Smooth muscle cell (in vitro differentiated cells): ENCODE results near the gene EPAS1. TPM values are rescaled to one million over a fixed set of nuclear protein-coding genes. Genes with fewer than 3 reads are reported as not detected.
"Not testable (repeated sequence)": the region's sequence is repeated elsewhere in the genome, so short reads cannot be mapped to it uniquely, and the experiment has no call there.

Experiments
- DNase-seq: peaks from one replicate; lab custom pipeline; 2025; ENCODE audit not compliant: unreplicated experiment; lab: John Stamatoyannopoulos, UW
- H2AFZ ChIP-seq: fragments of 200-600 bp; sonication (generic); 2 replicates; pipeline ENCODE4 v1.6.0; 2016; ENCODE audit warnings: antibody characterized with exemption, low read depth, mild to moderate bottlenecking
- H3F3A ChIP-seq: fragments of 200-600 bp; sonication (generic); 2 replicates; pipeline ENCODE4 v1.6.0; 2017; ENCODE audit warnings: antibody characterized with exemption, low read depth
- H3K27ac ChIP-seq: fragments of 200-600 bp; sonication (generic); 2 replicates; pipeline ENCODE4 v1.5.1; 2016; ENCODE audit warnings: low read depth, mild to moderate bottlenecking
- H3K27me3 ChIP-seq: fragments of 200-600 bp; sonication (generic); 2 replicates; pipeline ENCODE4 v1.6.1; 2016; ENCODE audit warnings: low read depth, mild to moderate bottlenecking
- H3K36me3 ChIP-seq: fragments of 200-600 bp; sonication (generic); 2 replicates; pipeline ENCODE4 v1.5.1; 2016; ENCODE audit warnings: low read depth
- H3K4me1 ChIP-seq: fragments of 200-600 bp; sonication (generic); 2 replicates; pipeline ENCODE4 v1.5.1; 2016; ENCODE audit warnings: low read depth
- H3K4me2 ChIP-seq: fragments of 200-600 bp; sonication (generic); 2 replicates; pipeline ENCODE4 v1.6.0; 2016; ENCODE audit warnings: mild to moderate bottlenecking
- H3K4me3 ChIP-seq: fragments of 200-600 bp; sonication (generic); 2 replicates; pipeline ENCODE4 v1.5.1; 2016; ENCODE audit warnings: mild to moderate bottlenecking
- H3K79me2 ChIP-seq: fragments of 200-600 bp; sonication (generic); 2 replicates; pipeline ENCODE4 v1.6.0; 2016; ENCODE audit warnings: low read depth, mild to moderate bottlenecking
- H3K9ac ChIP-seq: fragments of 200-600 bp; sonication (generic); 2 replicates; pipeline ENCODE4 v1.6.0; 2016; ENCODE audit warnings: low read depth
- H3K9me3 ChIP-seq: fragments of 200-600 bp; sonication (generic); replicated peaks from 2 replicates; pipeline ENCODE4 v1.5.1; 2016; ENCODE audit warnings: low read depth
- H4K20me1 ChIP-seq: fragments of 200-600 bp; sonication (generic); 2 replicates; pipeline ENCODE4 v1.6.0; 2016; ENCODE audit warnings: low read depth
- WGBS: methylation state at CpG from one replicate; pipeline ENCODE4 v1.1.7; 2016; ENCODE audit warnings: low lambda C conversion rate; 5-methylcytosine and 5-hydroxymethylcytosine counted together
- polyA plus RNA-seq: library from polyadenylated mRNA; unstranded; fragments of >200 nt; fragmentation: Nextera tagmentation; extraction: Ambion mirVana; gene quantifications from 2 replicates; pipeline ENCODE4 v1.2.1, GENCODE V29; 2016
- total RNA-seq: library from RNA; depleted of rRNA; stranded (reverse); fragments of >200 nt; gene quantifications from 2 replicates; pipeline ENCODE4 v1.2.3, GENCODE V29; 2014
- TF ChIP-seq, protein P1 (sequence below): fragments of 200-600 bp; sonication (generic); IDR thresholded peaks from 2 replicates; pipeline ENCODE4 v1.5.1; 2017; ENCODE audit warnings: borderline replicate concordance, mild to moderate bottlenecking, antibody characterized with exemption; ENCODE audit not compliant: insufficient read depth, poor library complexity, severe bottlenecking

Gene EPAS1
- total and polyA plus RNA-seq, 2 experiments from 2014 or later, result 31.7 to 91.6 TPM

DNA sequence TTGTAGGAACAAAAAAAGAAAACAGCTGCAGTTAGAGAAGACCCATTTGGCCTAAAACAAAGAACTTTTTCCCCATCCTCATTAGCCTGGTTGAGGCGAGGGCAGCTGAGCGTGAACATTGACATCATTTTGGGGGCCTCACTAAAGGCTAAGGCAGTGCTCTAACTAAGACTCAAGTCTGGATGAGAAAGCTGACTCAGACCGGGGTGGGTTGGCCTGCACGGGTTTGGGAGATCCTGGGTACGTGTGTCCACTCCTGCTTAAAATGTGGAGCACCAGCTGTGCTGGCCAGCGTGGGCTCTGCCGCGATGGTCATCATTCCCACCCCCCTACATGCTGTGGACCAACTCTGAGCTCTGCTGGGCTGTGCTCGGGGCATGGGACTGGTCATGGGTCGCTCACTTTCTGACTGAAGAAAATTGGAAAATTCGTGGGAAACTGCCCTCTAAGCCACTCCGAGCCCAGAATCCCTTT is 96.2 kb downstream of the EPAS1 start:
- Histone ChIP-seq H3K4me2 (no peak overlapping the region), H3K36me3 (no peaks in the 10 kb centered on the region), H4K20me1 (no peaks in the 10 kb centered on the region), H3F3A (no peaks in the 10 kb centered on the region), H3K9me3 (no peaks in the 10 kb centered on the region), H3K79me2 (no peaks in the 10 kb centered on the region), H3K4me1 (no peaks in the 10 kb centered on the region), H2AFZ (no peak overlapping the region), H3K4me3 (no peak overlapping the region), H3K27me3 (no peaks in the 10 kb centered on the region), H3K27ac (no peak overlapping the region), H3K9ac (no peak overlapping the region)
- DNase-seq, result no peak
- TF ChIP-seq, protein P1, sequence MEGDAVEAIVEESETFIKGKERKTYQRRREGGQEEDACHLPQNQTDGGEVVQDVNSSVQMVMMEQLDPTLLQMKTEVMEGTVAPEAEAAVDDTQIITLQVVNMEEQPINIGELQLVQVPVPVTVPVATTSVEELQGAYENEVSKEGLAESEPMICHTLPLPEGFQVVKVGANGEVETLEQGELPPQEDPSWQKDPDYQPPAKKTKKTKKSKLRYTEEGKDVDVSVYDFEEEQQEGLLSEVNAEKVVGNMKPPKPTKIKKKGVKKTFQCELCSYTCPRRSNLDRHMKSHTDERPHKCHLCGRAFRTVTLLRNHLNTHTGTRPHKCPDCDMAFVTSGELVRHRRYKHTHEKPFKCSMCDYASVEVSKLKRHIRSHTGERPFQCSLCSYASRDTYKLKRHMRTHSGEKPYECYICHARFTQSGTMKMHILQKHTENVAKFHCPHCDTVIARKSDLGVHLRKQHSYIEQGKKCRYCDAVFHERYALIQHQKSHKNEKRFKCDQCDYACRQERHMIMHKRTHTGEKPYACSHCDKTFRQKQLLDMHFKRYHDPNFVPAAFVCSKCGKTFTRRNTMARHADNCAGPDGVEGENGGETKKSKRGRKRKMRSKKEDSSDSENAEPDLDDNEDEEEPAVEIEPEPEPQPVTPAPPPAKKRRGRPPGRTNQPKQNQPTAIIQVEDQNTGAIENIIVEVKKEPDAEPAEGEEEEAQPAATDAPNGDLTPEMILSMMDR, result no peak
- 91% methylated on average over 12 of the region's 12 CpGs for whole genome bisulfite sequencing

DNA sequence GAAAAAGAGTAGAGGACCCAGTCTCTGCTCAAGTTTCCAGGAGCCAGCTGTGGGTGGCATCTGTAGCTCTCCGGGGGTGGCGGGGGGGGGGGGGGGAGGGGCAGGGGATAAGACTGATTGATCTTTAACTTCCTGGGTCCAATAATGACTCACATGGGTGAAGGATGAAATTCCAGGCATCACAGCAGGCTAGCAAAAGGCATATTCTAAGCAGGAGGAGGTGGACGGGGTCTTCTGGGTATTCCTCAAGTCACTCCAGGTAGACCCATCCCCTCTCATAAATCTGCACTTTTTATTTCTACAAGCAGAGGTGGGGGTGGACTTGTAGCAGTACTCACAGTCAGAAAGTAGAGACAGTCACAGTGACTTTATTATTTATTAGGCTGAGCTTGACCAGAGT is 96.7 kb downstream of the EPAS1 start:
- Histone ChIP-seq H3K9me3 (no peaks in the 10 kb centered on the region), H2AFZ (no peak overlapping the region), H3K36me3 (no peaks in the 10 kb centered on the region), H3K27ac (no peak overlapping the region), H3K4me2 (no peak overlapping the region), H3K9ac (no peak overlapping the region), H3K79me2 (no peaks in the 10 kb centered on the region), H3K4me1 (no peaks in the 10 kb centered on the region), H3F3A (no peaks in the 10 kb centered on the region), H3K27me3 (no peaks in the 10 kb centered on the region), H4K20me1 (no peaks in the 10 kb centered on the region), H3K4me3 (no peak overlapping the region)
- TF ChIP-seq, protein P1, result no peak
- DNase-seq, result no peak
- 85% methylated on average over 2 of the region's 3 CpGs for WGBS

DNA sequence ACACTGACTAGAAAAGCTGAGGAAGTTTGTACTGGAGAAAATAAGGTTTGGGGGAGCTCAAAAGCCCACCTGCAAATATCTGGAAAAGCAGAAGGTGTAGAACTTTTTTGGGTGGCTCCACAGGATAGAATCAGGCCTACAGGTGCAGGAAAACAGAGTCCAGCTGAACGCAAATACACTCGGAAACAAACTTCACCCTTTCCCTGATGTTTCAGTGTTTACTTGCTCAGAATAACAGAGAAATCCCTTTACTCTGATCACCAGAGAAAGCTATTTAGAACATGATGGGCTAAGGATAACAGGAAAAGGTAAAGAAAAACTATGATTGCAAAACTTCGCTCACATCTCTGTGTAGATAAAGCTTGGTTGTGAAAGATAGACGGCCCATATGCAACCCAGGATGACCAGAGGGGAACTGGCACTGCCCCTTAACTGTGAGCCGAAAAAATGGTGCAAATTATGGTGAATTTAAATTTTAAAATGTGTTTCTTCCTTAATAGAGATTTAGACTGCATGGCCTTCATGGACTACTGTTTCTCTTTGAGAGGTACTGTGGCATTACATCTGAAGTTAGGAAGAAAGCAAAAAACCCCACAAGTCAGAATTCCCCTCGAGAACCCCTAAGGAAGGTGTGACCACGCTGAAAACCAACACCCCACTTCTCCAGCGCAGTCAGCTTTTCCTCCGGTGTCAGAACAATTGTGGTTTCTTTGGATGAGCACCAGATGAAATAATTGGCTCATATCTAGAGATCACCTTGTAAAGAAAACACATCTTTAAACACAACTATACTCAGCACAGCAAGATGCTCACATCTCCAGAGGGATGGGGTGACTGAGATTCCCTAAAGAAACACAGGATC is 97.7 kb downstream of the EPAS1 start:
- 79% methylated on average over 9 of the region's 9 CpGs for WGBS
- H3K79me2 ChIP-seq, result no peaks in the 10 kb centered on the region
- H3F3A ChIP-seq, result no peaks in the 10 kb centered on the region
- no peaks in the 10 kb centered on the region for H3K4me1 ChIP-seq
- H3K4me3 ChIP-seq, result no peak overlapping the region
- no peaks in the 10 kb centered on the region for H4K20me1 ChIP-seq
- H3K4me2 ChIP-seq, result no peak overlapping the region
- TF ChIP-seq, protein P1, result no peak
- no peaks in the 10 kb centered on the region for H3K36me3 ChIP-seq
- no peaks in the 10 kb centered on the region for H3K9me3 ChIP-seq
- H3K27ac ChIP-seq, result no peak overlapping the region
- H3K9ac ChIP-seq, result no peak overlapping the region
- no peaks in the 10 kb centered on the region for H3K27me3 ChIP-seq
- no peak overlapping the region for H2AFZ ChIP-seq
- DNase-seq, result no peak

DNA sequence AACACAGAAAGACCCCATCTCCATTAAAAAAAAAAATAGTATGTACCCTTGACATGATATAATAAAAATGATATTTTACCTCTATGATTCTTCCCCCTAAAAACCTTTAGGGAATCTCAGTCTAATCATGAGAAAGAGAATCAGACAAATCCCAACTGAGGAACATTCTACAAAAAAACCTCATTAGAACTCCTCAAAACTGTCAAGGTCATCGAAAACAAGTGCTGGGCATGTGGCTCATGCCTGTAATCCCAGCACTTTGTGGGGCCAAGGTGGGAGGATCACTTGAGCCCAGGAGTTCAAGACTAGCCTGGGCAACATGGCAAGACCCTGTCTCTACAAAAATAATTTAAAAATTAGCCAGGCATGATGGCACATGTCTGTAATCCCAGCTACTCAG is 98.5 kb downstream of the EPAS1 start:
- not testable (repeated sequence) for H4K20me1 ChIP-seq, DNase-seq, H2AFZ ChIP-seq

More for the DNA sequence above, 98.5 kb downstream of the EPAS1 start:
- H3F3A ChIP-seq, H3K4me3 ChIP-seq, H3K36me3 ChIP-seq, H3K4me1 ChIP-seq, H3K9me3 ChIP-seq, H3K4me2 ChIP-seq, H3K79me2 ChIP-seq, H3K9ac ChIP-seq, H3K27me3 ChIP-seq, H3K27ac ChIP-seq: not testable (repeated sequence)
- WGBS, result 94% methylated on average over 1 of the region's 1 CpG
